ENCODE data around the gene NNMT.

- TF ChIP-seq, protein P1, sequence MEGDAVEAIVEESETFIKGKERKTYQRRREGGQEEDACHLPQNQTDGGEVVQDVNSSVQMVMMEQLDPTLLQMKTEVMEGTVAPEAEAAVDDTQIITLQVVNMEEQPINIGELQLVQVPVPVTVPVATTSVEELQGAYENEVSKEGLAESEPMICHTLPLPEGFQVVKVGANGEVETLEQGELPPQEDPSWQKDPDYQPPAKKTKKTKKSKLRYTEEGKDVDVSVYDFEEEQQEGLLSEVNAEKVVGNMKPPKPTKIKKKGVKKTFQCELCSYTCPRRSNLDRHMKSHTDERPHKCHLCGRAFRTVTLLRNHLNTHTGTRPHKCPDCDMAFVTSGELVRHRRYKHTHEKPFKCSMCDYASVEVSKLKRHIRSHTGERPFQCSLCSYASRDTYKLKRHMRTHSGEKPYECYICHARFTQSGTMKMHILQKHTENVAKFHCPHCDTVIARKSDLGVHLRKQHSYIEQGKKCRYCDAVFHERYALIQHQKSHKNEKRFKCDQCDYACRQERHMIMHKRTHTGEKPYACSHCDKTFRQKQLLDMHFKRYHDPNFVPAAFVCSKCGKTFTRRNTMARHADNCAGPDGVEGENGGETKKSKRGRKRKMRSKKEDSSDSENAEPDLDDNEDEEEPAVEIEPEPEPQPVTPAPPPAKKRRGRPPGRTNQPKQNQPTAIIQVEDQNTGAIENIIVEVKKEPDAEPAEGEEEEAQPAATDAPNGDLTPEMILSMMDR (IDR thresholded peaks at IDR 0.05): no peak
- TF ChIP-seq EZH2 (IDR thresholded peaks at IDR 0.05; ENCODE audit: borderline replicate concordance, insufficient read depth, low read depth, low read length, poor library complexity, severe bottlenecking): no peak
Measured at GRCh38 chr11:114260077-114260476, 36.1 kb upstream of the NNMT start.

Data from B cell (primary cell).